ENCODE measurements around the gene TSPAN1.

- TF ChIP-seq CTCF (IDR thresholded peaks at IDR 0.05; ENCODE audit: insufficient read depth, low read depth, low read length) (no peak), EZH2 (IDR thresholded peaks at IDR 0.05; ENCODE audit: insufficient read depth, low read length) (no peak)
Observed at GRCh38 chr1:46197560-46197963, 22.7 kb downstream of the TSPAN1 start.
